ENCODE measurements around the gene TMUB1. TPM values are rescaled to one million over a fixed set of nuclear protein-coding genes. Genes with fewer than 3 reads are reported as not detected.

The TMUB1 gene
- total RNA-seq, 1 donor from 2014 or later, result 10.2 TPM

DNA sequence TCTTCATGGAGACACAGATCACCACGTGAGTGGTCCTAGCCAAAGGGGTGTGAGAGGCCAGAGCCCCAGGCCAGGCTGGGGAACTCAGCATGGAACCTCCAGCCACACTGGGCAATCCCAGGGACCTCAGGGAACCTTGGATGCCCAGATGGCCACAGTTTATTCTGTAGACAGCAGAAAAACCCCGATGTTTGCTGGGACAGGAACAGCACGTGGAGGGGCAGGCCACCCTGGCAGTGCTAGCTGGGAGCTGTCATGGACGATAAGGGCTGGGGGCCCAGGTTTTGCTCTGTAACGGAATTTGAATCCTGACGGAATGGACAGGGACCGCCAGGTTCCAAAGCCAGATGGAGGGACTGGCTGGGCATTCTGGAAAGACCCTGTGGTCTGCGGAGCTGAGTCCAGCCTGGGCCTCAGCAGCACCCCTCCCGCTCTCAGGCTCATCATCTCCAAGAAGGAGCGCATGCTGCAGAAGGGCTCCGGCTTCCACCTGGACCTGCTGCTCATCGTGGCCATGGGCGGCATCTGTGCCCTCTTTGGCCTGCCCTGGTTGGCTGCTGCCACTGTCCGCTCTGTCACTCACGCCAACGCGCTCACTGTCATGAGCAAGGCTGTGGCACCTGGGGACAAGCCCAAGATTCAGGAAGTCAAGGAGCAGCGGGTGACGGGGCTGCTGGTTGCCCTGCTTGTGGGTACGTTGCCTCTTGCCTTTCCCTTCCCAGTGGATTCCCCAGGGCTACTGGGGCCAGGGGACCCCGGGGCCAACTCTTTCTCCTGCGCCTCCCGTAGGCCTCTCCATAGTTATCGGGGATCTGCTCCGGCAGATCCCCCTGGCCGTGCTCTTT, 8.3 kb downstream of the TMUB1 start:
- FAIRE-seq (no peak), DNase-seq (ENCODE audit: low spot score in 2 of 2) (no peak)

DNA sequence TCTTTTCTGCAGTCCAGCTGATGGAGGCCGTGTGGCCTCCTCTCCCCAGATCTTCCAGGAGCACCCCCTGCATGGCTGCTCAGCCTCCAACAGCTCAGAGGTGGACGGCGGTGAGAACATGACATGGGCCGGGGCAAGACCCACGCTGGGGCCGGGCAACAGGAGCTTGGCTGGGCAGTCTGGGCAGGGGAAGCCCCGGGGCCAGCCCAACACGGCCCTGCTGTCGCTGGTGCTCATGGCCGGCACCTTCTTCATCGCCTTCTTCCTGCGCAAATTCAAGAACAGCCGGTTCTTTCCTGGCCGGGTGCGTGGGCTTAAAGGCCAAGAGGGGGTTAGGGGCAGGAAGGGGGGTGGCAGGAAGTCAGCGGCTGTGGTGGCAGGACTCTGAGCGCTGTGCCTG, 9.3 kb downstream of the TMUB1 start:
- FAIRE-seq, result no peak
- DNase-seq (ENCODE audit: low spot score in 2 of 2), result no peak

DNA sequence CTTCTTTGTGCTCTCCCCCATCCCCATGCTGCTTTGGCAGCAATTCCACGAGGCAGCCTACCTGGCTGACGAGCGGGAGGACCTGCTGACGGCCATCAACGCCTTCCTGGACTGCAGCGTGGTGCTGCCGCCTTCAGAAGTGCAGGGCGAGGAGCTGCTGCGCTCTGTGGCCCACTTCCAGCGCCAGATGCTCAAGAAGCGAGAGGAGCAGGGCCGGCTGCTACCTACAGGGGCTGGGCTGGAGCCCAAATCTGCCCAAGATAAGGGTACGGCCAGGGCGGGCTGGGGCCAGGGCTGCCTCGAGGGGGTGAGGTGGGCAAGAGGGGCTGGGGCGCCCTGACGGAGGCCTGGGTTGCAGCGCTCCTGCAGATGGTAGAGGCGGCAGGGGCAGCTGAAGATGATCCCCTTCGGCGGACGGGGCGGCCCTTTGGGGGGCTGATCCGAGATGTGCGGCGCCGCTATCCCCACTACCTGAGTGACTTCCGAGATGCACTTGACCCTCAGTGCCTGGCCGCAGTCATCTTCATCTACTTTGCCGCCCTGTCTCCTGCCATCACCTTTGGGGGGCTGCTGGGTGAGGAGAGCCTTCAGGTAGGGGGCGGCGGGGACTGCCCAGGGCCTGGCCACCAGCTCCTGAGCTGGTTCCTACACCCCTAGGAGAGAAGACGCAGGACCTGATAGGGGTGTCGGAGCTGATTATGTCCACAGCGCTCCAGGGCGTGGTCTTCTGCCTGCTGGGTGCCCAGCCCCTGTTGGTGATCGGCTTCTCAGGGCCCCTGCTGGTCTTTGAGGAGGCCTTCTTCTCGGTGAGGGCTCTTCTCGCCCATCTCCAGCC, 12.0 kb downstream of the TMUB1 start:
- no peak for DNase-seq (ENCODE audit: low spot score in 2 of 2)
- FAIRE-seq, result no peak

DNA sequence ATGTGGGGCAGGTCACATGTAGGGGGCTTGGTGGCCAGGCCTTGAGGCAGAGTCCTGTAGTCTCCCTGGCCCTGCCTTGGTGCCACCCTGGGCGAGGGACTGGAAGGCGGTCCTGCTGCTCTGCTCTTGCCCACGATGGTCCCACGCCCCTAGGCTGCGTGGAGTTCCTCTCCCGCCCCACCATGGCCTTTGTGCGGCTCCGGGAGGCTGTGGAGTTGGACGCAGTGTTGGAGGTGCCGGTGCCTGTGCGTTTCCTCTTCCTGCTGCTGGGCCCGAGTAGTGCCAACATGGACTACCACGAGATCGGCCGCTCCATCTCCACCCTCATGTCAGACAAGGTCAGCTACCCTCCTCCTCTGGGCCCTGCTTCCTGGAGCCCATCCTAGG, 12.7 kb downstream of the TMUB1 start:
- FAIRE-seq (no peak), DNase-seq (ENCODE audit: low spot score in 2 of 2) (no peak)

- DNase-seq (ENCODE audit: low spot score in 2 of 2) (no peak), FAIRE-seq (no peak)
These were observed 13.3 kb downstream of the TMUB1 start for GRCh38 chr7:151069841-151070573.

DNA sequence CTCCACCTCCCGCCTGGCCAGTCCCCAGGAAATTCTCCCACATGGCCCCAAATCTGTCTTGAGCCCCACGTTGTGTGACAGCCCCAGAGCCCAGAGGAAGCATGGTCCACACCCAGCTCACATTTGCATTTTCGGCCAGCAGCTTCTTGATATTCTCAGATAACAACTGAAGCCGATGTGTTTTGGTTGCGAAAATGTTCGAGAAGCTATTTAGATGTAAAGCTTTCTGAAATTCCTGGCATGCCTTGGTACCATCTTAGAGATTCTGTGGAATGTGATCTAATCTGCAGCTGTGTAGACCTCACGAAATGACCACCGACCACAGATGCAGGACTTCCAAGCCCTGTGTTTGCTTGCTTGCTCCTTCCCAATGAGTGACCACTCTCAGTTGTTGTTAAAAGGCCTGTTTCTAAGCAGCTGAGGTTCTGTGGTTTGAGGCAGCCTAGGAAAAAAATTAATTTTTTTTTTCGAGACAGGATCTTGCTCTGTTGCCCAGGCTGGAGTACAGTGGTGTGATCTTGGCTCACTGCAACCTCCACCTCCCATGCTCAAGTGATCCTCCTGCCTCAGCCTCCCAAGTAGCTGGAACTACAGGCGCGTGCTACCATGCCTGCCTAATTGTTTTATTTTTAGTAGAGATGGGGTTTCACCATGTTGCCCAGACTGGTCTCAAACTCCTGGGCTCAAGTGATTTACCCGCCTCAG, 15.1 kb downstream of the TMUB1 start:
- FAIRE-seq (no peak), DNase-seq (ENCODE audit: low spot score in 2 of 2) (no peak)

GRCh38 chr7:151066273-151066974, 16.9 kb downstream of the TMUB1 start:
- FAIRE-seq (no peak), DNase-seq (ENCODE audit: low spot score in 2 of 2) (no peak)

DNA sequence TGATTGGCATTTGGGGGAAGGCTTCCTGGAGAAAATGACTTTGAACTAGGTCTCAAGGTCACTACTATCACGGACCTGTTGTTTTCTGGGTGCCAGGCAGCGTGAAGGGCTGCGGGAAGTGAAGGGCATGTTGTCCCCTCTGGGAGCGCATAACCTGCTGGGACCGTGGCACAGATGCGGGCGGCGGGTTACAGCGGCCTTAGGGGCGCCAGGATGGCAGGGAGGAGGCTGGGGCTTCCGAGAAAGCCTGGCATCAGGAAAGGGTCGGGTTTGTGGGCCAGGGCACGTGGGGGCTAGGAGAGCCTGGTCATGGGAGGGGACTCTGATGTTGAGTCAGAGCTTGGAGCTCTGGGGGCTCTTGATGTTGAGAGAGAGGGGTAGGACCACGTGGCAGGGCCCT, 17.8 kb downstream of the TMUB1 start:
- no peak for FAIRE-seq

DNA sequence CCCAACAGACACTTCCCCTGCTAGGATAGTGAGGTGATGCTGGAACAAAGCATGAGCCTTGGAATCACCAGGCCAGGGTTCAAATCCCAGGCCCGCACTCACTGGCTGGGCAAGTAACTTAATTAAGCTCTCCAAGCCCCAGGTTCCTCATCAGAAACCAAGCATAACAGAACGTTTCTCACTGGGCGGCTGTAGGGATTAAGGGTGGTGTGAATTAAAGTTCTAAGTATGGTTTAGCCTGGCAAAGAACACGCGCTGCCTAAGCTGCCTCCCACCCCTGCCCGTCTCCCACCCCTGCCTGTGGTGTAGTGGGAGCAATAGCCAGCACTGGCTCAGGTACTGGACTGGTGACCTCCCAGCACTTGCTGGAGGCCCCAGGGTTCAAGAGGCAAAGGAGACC, 18.3 kb downstream of the TMUB1 start:
- DNase-seq (ENCODE audit: low spot score in 2 of 2) (no peak), FAIRE-seq (no peak)

More for the DNA sequence above, 17.8 kb downstream of the TMUB1 start:
- DNase-seq (ENCODE audit: low spot score in 2 of 2), result no peak

GRCh38 chr7:151064454-151064853, 18.8 kb downstream of the TMUB1 start:
- FAIRE-seq (no peak), DNase-seq (ENCODE audit: low spot score in 2 of 2) (no peak)

- FAIRE-seq, result no peak
These were observed 20.1 kb downstream of the TMUB1 start for GRCh38 chr7:151063212-151063561.

GRCh38 chr7:151062399-151063211, 20.7 kb downstream of the TMUB1 start:
- DNase-seq (ENCODE audit: low spot score in 2 of 2) (no peak), FAIRE-seq (no peak)

More at GRCh38 chr7:151063212-151063561, 20.1 kb downstream of the TMUB1 start:
- no peak for DNase-seq (ENCODE audit: low spot score in 2 of 2)

GRCh38 chr7:151062111-151062398, 21.2 kb downstream of the TMUB1 start:
- FAIRE-seq (no peak), DNase-seq (ENCODE audit: low spot score in 2 of 2) (no peak)

GRCh38 chr7:151061213-151062110, 21.8 kb downstream of the TMUB1 start:
- no peak for DNase-seq (ENCODE audit: low spot score in 2 of 2)
- FAIRE-seq, result no peak

- FAIRE-seq (no peak), DNase-seq (ENCODE audit: low spot score in 2 of 2) (peak; percentile 50 to 64)
These were observed 22.7 kb downstream of the TMUB1 start for GRCh38 chr7:151060416-151061212.

DNA sequence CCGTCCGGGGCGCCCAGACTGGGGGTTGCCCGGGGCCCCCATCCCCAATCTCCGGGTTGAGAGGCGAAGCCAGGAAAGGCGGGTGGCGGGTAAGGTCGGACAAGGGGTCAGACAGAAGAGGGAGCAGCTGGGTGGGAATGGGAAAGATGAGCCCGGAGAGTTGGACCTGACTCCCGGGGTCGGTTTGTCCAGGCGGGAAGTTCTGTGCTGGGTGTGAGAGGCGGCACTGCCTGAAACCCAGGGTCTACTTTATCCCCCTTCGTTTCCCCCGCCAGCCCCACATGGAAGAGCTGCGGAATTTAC, 23.2 kb downstream of the TMUB1 start:
- DNase-seq (ENCODE audit: low spot score in 2 of 2), result no peak
- FAIRE-seq, result no peak

DNA sequence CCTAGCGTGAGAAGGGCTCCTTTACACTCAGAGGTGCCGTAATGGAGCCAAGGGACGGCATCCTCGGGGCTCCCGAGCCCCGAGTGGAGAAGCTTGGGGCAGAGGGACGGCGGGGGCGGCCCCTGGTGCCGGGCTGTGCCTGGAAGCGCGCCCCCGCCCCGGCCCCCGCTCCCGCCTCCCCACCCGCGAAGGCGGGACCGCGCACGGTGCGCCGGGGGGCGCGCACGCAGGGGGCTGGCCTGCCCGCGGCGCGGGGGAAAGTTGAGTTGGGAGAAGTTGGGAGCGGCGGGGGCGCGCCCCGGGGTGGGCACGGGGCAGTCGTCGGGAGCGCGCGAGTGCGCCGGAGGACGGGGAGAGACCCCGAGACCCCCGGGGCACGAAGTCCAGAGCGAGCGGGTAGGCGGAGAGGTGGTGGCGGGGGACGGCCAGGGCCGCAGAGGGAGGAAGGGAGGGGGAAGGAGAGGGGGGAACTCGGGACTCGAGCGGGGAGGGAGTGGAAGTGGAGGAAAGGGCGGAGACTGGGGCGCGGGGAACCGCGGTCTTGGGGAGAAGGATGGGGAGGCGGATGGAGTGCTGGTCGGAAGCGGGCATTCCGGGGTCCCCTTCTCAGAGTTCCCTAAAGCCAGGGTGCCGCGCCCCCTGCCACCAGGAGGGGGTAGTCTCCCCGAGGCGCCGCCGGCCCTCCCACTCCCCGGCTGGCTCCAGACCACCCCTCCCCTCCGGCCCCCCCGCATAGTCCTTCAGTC, 23.8 kb downstream of the TMUB1 start, which contains the start of gene SLC4A2:
Gene SLC4A2 (plus strand): TSS at position 223 of the 746 bp plus-strand sequence. CDS start 2,399 bp downstream, outside the sequence.
- FAIRE-seq (no peak), DNase-seq (ENCODE audit: low spot score in 2 of 2) (peak; percentile 95 to 96)

Measured in frontal cortex (tissue), 4 donors.